ENCODE data around the gene STMN3.

STMN3 gene

DNA sequence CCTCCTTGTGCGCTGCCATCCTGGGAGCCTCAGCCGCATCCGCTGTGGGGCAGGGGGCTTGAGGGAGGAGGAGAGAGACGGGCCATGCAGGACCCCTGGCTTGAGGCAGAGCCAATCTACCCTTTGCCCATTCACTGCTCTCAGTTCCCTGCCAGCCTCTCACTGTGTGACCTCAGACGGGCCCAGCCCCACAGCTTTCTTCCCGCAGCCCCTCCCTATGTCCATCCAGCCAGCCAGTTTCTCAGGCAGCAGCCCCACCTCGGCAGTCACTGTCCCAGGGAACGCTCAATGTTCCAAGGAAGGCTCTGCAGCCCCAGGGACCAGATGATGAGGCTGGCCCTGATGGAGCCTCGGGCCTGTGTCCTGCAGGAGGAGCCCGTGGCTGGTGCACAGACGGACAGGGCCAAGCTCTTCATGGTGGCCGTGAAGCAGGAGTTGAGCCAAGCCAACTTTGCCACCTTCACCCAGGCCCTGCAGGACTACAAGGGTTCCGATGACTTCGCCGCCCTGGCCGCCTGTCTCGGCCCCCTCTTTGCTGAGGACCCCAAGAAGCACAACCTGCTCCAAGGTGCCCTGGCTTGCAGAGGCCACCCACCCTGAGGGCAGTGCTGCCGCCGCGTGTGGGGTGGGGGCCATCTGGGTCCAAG, 39.3 kb upstream of the STMN3 start:
- no peak for DNase-seq (ENCODE audit: low read depth)

GRCh38 chr20:63691711-63692435, 38.6 kb upstream of the STMN3 start:
- DNase-seq (ENCODE audit: low read depth) = no peak

DNA sequence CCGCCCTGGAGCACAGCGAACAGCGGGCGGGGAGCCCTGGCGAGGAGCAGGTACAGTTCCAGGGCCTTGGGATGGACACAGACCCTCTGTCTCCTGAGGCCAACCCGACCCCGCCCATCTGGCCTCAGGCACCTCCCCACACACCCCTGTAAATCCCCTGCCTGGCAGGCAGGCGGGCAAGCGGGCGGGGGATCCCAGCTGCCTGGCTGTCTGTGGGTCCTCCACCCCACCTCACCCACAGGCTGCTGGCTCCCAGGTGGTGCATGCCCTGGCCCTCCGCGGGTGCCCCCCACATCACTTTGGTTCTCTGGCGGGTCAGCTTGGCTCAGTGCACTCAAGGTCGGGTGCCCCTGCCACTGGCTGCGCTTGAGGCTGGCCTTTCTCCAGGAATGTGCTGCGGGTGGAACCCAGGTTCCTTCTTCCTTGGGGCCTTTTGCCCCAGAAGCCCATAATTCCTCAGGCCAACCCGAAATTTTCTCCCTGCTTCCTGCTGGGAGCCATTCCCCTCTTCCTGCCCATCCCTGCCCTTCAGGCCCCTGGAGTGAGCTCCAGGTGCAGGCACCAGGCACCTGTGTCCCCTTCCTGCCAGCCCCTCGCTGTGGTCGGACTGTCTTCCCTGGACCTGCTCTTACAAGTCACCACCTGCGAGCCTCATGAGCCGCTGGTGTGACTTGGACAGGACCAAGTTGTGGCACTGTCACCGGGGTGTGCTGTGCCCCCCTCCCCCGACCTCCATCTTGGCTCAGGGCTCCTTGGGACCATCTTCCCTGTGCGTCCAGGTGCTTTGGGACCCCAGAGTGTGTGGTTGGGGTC, 37.9 kb upstream of the STMN3 start:
- DNase-seq (ENCODE audit: low read depth) = no peak

DNA sequence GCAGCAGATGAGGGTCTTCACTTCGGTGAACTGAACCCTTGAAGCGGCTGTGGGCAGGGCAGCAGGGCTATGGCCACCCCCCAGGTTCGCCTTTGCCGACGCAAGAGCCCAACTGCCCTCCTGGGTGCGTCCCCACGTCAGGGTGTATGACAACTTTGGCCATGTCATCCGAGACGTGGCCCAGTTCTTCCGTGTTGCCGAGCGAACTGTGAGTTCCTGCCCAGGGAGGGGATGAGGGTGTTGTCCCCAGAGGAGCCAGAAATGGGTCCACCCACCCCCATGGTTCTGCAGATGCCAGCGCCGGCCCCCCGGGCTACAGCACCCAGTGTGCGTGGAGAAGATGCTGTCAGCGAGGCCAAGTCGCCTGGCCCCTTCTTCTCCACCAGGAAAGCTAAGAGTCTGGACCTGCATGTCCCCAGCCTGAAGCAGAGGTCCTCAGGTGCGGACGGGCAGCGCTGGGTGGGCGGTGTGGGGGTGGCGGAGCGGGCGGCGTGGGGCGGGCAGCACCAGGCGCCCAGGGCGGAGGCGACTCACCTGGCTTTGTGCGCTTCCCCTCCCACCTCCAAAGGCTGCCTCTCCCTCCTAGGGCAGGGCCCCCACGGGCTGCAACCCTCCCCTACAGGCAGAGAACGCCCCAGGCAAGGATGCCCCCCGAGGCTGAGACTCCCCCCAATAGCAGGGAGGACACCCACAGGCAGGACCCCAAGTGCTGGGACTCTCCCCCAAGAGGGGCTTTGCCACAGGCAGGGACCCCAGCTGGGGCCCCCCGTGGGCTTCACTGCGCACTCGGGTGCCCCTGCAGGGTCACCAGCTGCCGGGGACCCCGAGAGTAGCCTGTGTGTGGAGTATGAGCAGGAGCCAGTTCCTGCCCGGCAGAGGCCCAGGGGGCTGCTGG, 37.0 kb upstream of the STMN3 start:
- no peak for DNase-seq (ENCODE audit: low read depth)

GRCh38 chr20:63689046-63690002, 36.1 kb upstream of the STMN3 start:
- DNase-seq (ENCODE audit: low read depth) = no peak

DNA sequence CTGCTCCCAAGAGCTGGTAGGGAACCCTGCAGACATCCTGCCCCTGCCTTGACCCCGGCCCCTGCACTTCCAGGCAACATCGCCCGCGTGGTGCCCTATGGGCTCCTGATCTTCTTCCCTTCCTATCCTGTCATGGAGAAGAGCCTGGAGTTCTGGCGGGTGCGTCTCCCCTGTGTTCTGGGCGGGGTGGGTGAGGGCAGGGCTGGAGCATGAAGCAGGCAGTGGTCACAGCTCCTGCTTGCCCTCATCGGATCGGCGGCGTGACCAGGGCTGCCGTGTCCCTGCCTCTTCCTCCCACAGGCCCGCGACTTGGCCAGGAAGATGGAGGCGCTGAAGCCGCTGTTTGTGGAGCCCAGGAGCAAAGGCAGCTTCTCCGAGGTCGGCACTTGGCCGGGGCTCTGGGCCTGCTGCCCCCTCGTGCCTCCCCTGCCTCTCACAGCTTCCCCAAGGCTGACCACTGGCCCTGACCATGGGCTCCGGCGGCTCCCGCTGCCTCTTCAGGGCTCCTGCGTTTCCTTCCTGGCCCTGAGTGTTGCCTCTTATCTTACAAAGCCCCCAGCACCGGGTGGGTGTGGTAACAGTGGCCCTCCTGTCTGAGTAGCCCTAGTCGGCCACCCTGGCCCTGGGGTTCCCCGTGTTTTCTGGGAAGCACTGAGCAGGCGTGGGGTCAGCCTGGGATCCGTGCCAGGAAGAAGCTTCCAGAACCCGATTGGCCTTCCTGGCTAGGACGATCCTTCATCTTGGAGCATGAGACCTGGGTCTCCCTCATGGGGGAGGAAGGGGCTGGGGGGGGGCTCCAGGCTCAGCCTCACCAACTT, 35.2 kb upstream of the STMN3 start:
- DNase-seq (ENCODE audit: low read depth) = no peak

- DNase-seq (ENCODE audit: low read depth) = no peak
Observed at GRCh38 chr20:63687419-63688178, 34.4 kb upstream of the STMN3 start.

- DNase-seq (ENCODE audit: low read depth) = peak; percentile 95
Observed at GRCh38 chr20:63686492-63687321, 33.5 kb upstream of the STMN3 start.

DNA sequence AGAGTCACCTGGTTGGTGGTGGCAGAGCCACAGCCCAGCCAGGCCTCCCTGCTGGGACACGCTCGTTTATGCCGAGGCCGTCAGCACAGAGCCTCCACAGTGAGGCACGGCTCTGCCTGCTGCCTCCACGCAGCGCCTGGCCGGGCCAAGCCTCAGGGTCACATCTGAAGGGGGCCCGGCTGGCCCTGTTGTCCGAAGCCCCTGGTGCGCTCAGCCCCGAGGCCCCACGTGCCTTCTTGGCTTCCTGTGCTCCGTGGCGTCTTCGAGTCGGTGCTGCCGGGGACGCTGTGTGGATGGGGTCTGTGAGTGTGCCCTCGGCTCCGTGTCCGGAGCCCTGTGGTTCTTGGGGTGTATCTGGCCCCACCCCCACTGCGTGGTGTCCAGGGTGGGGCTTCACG, 32.9 kb upstream of the STMN3 start:
- no peak for DNase-seq (ENCODE audit: low read depth)

GRCh38 chr20:63685269-63686026, 32.2 kb upstream of the STMN3 start:
- no peak for DNase-seq (ENCODE audit: low read depth)

GRCh38 chr20:63682384-63683139, 29.3 kb upstream of the STMN3 start:
- DNase-seq (ENCODE audit: low read depth) = peak; percentile 100

DNA sequence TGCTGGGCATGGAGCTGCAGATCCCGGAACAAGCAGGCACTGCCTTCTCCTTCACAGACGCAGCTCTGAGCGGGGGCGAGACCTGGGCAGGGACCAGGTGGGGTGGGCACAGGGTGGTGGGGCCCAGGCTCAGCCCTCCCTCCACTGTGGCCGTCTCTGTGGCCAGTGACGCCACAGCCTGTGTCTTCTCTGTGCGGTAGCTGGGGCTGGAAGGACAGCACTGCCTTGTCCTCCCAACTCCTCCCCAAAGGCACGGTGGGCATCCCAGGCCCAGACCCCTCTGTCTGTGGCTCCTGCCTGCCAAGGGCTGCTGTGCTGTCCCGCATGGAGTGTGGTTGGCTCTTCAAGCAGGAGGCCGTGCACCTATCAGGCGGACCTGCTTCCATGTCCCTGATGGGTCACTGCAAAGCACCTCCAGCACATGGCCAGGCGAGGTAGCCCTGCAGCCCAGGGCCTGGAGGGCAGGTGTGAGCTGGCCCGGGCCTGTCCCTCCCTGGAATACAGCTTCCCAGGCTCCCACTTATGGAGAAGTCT, 28.5 kb upstream of the STMN3 start:
- DNase-seq (ENCODE audit: low read depth) = no peak

DNA sequence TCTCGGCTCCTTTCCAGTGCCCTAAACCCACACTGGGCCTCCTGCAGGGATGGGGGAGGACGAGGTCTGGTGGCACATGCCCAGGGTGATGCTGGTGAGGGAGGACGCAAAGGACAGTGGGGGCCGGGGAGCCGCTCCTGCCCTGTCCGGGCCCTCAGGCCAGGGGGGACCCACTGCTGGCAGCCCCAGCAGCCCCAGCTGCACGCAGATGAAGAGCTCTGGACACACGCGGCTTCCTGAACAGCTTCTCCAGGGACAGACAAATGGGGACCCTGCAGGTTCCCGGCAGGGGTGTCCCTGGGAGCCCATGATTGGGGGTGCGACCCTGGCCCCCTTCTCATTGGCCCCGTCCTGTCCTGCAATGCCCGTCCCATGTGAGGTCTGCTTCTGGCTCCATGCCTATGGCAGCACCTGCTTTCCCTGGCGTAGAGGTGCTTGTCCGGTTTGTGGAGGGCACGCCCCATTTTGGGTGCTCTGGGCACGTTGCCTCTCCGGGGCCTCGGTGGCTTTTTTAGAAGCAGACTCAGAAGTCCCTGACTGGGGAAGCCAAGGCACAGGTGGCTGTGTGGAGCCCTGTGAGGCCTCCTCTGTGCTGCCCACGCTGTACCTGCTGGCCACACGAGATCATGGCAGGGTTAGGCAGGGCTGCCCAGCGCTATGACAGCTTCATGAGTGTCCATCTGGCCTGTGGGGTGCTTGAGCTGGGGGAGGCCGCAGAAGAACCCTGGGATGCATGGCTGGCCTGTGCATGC, 27.8 kb upstream of the STMN3 start:
- DNase-seq (ENCODE audit: low read depth) = no peak

DNA sequence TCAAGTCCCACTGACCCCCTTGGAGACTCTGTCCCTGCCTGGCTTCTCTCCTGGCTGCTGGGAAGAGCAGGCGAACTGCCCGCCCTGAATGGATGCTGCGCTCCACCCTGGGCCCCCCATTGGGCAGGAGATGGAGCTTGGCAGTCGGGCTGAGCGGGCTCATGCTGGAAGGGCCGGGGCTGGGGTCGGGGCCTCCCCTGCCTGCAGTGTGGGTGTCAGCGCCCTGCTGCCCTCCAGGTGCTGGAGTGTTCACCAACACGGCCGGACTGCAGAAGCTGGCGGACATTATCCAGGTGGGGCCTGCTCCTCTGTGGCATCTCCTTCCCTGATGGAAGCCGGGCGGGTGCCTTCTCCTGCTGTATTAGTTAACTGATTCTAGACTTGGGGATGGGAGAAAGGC, 27.2 kb upstream of the STMN3 start:
- DNase-seq (ENCODE audit: low read depth) = no peak

DNA sequence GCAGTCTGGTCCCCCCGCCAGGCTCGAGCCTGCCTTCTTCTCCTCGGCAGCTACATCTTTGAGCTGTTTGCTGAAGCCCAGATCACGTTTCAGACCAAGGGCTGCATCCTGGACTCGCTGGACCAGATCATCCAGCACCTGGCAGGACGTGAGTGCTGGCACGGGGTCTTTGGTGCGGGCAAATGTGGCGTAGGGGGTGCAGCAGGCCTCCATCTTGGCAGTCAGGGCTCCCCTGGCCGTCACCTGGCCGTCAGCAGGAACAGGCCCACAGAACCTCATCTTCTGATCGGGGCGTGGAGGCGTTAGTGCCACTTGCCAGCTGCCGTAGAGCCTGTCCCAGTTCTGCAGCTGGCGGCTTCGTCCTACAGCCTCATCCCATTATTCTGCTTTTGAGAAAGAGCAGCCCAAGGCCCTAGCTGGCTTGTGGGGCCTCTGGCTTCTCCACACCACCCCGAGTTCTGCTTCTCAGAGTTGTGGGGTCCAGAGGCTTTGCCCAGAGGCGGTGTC, 26.6 kb upstream of the STMN3 start:
- DNase-seq (ENCODE audit: low read depth) = no peak

Measured in ELR (cell line).